GM20431 (cell line): ENCODE measurements around the gene CAV1.

Experiments used
- in situ Hi-C: fragments of 300-500 bp; cut with MseI, MboI; formaldehyde crosslinking; loops from one replicate; pipeline ENCODE4 v1.15.0; 2020; ENCODE audit warnings: low sequenced_read_pairs; ENCODE audit not compliant: unreplicated experiment

Gene CAV1

GRCh38 chr7:116502201-116503096 lies 22.4 kb upstream of the CAV1 start:
- in situ Hi-C loops = no loop called here

GRCh38 chr7:116503835-116504234 lies 21.0 kb upstream of the CAV1 start:
- in situ Hi-C loops = no loop called here

GRCh38 chr7:116505278-116505677 lies 19.6 kb upstream of the CAV1 start:
- in situ Hi-C loops = no loop called here

DNA sequence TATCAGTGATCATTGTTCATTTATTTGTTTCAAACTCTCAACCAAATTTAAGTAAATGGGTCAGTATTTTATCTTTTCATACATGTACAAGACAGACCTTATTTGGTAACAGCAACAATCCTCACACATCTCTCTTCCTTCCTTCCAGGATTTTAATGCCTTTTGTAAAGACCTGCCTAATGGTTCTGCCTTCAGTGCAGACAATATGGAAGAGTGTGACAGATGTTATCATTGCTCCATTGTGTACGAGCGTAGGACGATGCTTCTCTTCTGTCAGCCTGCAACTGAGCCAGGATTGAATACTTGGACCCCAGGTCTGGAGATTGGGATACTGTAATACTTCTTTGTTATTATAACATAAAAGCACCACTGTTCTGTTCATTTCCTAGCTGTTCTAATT lies 19.0 kb upstream of the CAV1 start:
- in situ Hi-C loops = no loop called here

DNA sequence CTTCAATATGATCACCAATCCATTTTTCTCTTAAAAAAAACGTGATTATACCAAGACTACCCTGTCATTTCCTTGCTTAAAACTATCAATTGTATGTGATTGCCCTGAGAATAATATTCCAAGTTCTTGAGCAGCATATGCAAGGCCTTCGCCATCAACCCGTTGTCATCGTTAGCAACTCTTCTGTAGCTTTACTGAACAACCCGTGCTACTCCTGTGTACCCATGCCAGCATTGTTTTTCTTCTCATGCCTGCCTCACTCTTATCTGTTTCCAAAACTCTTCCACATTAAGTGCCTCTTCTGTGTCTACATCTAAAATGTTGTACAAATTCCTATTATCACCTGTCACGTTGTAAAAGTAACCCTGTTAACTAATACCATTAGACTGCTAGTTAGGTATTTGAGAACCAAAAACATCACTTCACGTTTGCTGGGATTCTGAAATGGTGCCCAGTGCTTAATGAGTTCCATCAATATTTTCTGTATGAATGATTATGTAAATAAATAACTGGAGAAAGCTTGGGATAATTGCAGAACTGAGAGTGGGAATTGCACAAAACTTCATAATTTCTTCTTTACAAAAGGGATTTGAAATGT lies 14.8 kb upstream of the CAV1 start:
- in situ Hi-C loops = no loop called here

- in situ Hi-C loops = no loop called here
Measured at GRCh38 chr7:116510795-116511194, 14.0 kb upstream of the CAV1 start.

DNA sequence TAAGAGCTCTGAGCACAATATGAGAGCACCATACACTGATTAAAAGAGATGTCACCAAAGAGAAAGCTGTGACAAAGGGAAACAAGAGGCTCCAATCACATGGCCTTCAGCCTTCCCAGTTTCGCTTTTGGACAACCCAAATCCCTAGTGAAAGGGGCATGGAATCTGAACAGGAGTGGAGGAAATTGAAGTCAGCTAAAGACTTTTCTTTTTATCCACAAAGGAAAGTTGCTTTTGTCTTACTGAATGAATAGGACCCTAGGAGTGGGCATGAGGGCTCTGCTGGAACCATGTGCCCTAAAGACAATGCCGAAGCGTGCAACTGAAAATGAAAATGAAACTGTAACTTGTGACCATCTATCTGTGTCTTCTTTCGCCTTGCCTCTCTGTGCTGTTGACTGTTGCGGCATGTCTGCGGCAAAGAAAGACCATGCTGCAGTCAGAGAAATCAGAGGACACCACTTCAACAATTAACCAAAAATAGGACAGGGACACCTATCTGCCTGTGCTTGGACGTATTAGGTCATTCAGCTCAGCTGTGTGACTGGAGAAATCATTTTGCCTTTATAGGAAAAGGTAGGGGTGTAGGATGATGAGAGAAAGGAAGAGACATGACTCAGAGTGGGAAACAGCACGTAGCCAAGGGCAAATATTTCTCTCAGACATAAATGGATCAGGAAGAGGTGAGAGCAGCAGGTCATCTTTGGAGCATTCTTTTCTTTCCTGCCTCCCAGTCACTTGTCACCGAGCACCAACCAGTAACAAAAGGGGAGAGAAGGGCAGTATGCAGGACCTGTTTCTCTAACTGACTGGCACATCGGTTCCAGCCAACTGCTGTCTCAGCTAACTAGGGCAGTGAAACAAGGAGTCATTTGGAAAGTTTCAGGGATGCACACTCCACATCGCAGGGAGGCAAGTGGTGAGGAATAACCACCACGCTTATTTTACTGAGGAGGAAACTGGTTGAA lies 13.0 kb upstream of the CAV1 start:
- in situ Hi-C loops = no loop called here

DNA sequence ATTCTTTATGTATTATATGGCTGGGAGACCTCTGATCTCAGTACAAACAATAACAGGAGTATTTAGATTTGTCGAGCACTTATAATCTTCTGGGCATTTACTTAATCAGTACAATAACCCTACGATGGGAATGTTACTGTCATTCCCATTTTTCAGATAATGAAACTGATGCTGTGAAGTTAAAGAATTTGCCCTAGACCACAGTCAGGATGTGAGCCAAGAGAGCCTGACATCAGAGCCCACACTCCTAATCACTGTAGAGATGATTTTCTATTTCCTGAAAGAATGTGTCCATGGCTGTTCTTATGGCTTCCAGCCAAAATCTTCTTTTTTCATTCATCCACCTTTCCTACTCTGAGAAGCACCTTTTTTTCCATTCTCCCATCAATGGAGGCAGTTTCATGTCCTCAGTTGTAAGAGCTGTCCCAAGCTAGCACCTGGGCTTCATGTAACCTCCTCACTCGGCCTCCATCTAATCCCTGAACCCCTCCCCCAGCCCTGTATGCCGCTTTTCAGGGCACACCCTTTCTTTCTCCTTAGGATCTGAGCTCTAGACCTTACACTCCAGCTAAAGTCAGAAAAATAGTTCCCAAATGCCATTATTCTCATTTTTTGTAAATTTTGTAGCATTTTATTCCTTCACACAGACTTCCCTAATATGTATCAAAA lies 12.2 kb upstream of the CAV1 start:
- in situ Hi-C loops = no loop called here

GRCh38 chr7:116515584-116515983 lies 9.3 kb upstream of the CAV1 start:
- in situ Hi-C loops = no loop called here

- in situ Hi-C loops = no loop called here
Measured at GRCh38 chr7:116516324-116516723, 8.5 kb upstream of the CAV1 start.

GRCh38 chr7:116517626-116518025 lies 7.2 kb upstream of the CAV1 start:
- in situ Hi-C loops = no loop called here

- in situ Hi-C loops = no loop called here
Measured at GRCh38 chr7:116518961-116519360, 5.9 kb upstream of the CAV1 start.

- in situ Hi-C loops = no loop called here
Measured at GRCh38 chr7:116521046-116521664, 3.7 kb upstream of the CAV1 start.

DNA sequence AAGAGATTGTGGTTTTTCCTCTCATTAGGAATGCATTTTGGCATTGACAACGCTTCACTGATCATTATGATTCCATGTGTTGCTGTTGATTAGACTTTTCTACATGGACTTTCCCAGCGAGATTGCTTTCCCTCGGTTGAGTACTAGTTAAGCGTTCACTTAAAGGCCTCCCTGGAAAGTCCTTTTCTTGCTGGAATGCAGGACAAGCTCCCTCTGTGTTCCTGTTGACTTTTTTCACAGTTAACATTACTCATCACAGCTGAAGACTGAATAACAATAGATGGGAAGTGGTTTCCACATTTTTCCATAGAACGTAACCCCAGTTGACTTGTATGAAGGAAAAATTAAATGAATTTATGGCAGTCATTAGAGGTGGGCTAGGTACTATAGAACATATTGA lies 2.6 kb upstream of the CAV1 start:
- in situ Hi-C loops = no loop called here

- in situ Hi-C loops = no loop called here
Measured at GRCh38 chr7:116524221-116524608, 621 bp upstream of the CAV1 start.

- in situ Hi-C loops = no loop called here
Measured at GRCh38 chr7:116525298-116525912, 569 bp downstream of the CAV1 start.

DNA sequence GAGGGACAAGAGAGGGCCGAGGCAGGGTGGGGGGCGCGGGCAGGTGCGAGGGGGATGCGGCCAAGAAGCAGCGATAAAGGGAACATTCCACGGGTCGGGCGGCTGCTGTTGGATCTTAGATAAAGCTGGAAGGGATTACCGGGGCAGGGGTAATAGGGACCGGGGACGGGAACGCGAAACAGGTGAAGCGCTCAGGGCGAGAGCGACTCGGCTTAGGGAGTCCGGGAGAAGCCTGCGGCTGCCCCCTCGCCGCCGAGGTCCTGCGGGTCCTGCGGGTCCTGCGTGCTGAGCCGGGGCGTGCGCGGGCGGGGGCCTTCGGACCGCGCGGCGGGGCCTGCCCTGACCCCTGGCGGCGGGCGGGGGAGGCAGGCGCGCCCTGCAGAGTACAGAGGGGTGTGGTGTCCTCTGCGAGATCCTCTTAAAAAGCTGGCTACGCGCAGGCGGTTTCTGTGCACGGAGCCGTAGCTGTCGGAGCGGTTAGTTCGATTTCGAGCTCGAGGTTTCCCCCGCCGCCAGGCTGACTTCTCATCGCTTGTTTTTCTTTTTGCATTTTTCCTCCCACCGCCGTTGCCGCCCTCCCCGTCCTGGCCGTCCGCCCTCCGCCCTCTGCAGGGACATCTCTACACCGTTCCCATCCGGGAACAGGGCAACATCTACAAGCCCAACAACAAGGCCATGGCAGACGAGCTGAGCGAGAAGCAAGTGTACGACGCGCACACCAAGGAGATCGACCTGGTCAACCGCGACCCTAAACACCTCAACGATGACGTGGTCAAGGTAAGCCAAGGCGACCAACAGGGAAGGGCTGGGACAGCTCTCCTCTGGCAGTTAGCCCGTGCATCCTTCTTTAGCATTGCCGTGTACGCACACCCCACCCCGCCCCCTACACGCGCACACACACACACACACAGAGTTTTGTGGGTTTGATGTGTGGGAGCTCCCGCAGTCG lies 1.4 kb downstream of the CAV1 start:
- in situ Hi-C loops = no loop called here

DNA sequence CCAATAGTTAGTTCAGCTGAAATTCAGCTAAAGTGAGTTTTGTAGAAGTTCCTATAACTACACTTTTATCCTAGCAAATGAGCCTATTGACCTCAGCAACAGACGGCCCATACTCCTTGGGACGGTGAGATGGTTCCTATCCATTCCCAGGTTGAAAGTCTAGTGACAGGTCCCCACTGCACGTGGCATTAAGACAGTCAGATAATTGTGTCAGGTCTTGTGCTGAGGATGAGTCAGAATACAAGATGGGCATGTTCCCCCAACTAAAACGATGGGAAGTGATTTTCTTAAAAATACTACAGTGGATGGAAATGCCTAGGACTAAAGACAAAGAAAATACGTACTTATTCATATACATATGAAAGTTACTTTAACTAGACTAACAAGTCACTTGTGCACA lies 2.1 kb downstream of the CAV1 start:
- in situ Hi-C loops = no loop called here
